ENCODE results near the gene KCNJ12. TPM values are rescaled to one million over a fixed set of nuclear protein-coding genes. Genes with fewer than 3 reads are reported as not detected.
"Not testable (repeated sequence)": the region's sequence is repeated elsewhere in the genome, so short reads cannot be mapped to it uniquely, and the experiment has no call there.

Gene KCNJ12
- total RNA-seq, 1 experiment from 2014 or later: 2.3 TPM

DNA sequence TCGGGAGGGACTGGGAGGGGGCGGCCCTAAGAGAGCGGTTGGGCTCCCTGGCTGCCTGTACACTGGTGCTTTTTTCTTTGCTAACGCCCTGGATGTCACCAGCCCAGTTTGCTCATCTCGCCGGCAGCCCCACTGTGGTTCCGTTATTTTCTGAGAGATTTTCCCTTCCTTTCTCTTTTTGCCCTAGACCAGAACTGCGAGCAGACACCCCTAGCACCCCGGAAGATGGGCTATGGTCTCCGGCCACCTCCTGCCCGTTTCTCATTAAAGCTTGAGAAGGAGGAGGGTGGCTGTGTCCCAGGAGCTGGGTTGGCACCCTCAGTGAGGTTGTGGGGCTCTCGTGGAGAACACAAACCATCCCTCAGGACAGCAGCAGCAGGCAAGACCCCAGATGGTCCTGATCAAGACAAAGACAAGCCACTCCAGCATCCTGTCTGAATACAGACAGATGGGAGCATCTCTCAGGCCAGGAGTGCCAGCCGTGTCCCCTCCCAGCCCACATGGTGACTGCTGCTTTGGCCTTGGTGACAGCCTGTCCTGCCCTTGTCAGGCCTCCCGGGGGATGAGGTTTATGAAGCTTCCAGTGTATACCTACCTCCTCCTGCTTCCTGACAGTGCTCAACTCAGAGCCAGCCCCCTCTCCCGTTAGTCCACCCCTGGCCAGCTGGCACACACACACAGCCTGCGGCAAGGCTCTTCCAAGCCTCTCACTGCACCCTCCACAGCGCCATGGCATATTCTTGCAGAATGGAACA, 77.2 kb downstream of the KCNJ12 start:
- ChIA-PET CTCF (interaction anchor here (1.8 kb wide), 1 partner anchor 59 kb away, joined by 11 read pairs; no protein-coding TSS in a partner anchor), POLR2A (no interaction called here)
- H3K9me3 Mint-ChIP-seq: peaks cover 4% of the 10 kb centered on the region; the same call in 1 of the 2 replicates
- DNase-seq (ENCODE audit: low spot score): no peak
- 0 out of 2 replicates have a peak overlapping the region, but pooled peaks have one; percentile 22 for H3K4me3 Mint-ChIP-seq
- no peak overlapping the region for H3K27ac Mint-ChIP-seq
- peaks cover 42% of the 10 kb centered on the region for H3K27me3 Mint-ChIP-seq (ENCODE audit: low read depth)
- TF ChIP-seq, protein P1, sequence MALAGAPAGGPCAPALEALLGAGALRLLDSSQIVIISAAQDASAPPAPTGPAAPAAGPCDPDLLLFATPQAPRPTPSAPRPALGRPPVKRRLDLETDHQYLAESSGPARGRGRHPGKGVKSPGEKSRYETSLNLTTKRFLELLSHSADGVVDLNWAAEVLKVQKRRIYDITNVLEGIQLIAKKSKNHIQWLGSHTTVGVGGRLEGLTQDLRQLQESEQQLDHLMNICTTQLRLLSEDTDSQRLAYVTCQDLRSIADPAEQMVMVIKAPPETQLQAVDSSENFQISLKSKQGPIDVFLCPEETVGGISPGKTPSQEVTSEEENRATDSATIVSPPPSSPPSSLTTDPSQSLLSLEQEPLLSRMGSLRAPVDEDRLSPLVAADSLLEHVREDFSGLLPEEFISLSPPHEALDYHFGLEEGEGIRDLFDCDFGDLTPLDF (CRISPR knock-in tag; IDR thresholded peaks at IDR 0.05): no peak
- TF ChIP-seq ETV6 (CRISPR knock-in tag; IDR thresholded peaks at IDR 0.05) (no peak), NR1H2 (CRISPR knock-in tag; IDR thresholded peaks at IDR 0.05) (no peak), CREM (CRISPR knock-in tag; IDR thresholded peaks at IDR 0.05) (no peak), FOXP1 (CRISPR knock-in tag; IDR thresholded peaks at IDR 0.05; ENCODE audit: borderline replicate concordance) (no peak), FOXJ3 (CRISPR knock-in tag; IDR thresholded peaks at IDR 0.05; ENCODE audit: borderline replicate concordance) (no peak), TEAD4 (CRISPR knock-in tag; IDR thresholded peaks at IDR 0.05) (no peak), SP1 (CRISPR knock-in tag; conservative IDR thresholded peaks at IDR 0.05) (no peak), NR3C1 (CRISPR knock-in tag; conservative IDR thresholded peaks at IDR 0.05; ENCODE audit: low read depth) (no peak), MXD4 (CRISPR knock-in tag; IDR thresholded peaks at IDR 0.05; ENCODE audit: borderline replicate concordance) (no peak)
- TF ChIP-seq, protein P2, sequence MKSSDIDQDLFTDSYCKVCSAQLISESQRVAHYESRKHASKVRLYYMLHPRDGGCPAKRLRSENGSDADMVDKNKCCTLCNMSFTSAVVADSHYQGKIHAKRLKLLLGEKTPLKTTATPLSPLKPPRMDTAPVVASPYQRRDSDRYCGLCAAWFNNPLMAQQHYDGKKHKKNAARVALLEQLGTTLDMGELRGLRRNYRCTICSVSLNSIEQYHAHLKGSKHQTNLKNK (CRISPR knock-in tag; IDR thresholded peaks at IDR 0.05): no peak
- TF ChIP-seq, protein P3, sequence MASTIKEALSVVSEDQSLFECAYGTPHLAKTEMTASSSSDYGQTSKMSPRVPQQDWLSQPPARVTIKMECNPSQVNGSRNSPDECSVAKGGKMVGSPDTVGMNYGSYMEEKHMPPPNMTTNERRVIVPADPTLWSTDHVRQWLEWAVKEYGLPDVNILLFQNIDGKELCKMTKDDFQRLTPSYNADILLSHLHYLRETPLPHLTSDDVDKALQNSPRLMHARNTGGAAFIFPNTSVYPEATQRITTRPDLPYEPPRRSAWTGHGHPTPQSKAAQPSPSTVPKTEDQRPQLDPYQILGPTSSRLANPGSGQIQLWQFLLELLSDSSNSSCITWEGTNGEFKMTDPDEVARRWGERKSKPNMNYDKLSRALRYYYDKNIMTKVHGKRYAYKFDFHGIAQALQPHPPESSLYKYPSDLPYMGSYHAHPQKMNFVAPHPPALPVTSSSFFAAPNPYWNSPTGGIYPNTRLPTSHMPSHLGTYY (CRISPR knock-in tag; IDR thresholded peaks at IDR 0.05): no peak
- TF ChIP-seq, protein P4, sequence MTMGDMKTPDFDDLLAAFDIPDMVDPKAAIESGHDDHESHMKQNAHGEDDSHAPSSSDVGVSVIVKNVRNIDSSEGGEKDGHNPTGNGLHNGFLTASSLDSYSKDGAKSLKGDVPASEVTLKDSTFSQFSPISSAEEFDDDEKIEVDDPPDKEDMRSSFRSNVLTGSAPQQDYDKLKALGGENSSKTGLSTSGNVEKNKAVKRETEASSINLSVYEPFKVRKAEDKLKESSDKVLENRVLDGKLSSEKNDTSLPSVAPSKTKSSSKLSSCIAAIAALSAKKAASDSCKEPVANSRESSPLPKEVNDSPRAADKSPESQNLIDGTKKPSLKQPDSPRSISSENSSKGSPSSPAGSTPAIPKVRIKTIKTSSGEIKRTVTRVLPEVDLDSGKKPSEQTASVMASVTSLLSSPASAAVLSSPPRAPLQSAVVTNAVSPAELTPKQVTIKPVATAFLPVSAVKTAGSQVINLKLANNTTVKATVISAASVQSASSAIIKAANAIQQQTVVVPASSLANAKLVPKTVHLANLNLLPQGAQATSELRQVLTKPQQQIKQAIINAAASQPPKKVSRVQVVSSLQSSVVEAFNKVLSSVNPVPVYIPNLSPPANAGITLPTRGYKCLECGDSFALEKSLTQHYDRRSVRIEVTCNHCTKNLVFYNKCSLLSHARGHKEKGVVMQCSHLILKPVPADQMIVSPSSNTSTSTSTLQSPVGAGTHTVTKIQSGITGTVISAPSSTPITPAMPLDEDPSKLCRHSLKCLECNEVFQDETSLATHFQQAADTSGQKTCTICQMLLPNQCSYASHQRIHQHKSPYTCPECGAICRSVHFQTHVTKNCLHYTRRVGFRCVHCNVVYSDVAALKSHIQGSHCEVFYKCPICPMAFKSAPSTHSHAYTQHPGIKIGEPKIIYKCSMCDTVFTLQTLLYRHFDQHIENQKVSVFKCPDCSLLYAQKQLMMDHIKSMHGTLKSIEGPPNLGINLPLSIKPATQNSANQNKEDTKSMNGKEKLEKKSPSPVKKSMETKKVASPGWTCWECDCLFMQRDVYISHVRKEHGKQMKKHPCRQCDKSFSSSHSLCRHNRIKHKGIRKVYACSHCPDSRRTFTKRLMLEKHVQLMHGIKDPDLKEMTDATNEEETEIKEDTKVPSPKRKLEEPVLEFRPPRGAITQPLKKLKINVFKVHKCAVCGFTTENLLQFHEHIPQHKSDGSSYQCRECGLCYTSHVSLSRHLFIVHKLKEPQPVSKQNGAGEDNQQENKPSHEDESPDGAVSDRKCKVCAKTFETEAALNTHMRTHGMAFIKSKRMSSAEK (CRISPR knock-in tag; IDR thresholded peaks at IDR 0.05; ENCODE audit: borderline replicate concordance): no peak
- ATAC-seq: no peak
- no peaks in the 10 kb centered on the region for H3K36me3 Mint-ChIP-seq
- H3K4me1 Mint-ChIP-seq: peaks cover 28% of the 10 kb centered on the region

DNA sequence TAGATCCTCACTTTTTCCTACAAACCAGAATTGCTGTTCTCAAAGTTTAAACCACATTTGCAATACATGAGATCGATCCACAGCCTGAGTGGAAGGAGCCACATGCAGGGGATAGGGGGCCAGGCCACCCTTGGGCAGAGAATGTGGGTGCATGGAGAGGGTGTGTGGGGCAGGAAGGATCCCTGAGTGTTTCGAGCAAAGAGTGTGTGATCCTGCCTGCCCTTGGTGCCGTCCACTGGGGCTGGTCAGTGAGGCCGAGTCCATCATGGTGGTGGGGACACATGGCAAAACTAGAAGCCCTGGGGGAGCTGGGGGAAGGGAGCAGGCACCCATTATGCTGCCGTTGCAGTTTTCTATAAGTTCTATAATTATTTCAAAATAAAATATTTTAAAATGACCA, 77.8 kb downstream of the KCNJ12 start:
- H3K27ac Mint-ChIP-seq, POLR2A ChIA-PET: not testable (repeated sequence)
- H3K4me1 Mint-ChIP-seq: peaks cover 30% of the 10 kb centered on the region

DNA sequence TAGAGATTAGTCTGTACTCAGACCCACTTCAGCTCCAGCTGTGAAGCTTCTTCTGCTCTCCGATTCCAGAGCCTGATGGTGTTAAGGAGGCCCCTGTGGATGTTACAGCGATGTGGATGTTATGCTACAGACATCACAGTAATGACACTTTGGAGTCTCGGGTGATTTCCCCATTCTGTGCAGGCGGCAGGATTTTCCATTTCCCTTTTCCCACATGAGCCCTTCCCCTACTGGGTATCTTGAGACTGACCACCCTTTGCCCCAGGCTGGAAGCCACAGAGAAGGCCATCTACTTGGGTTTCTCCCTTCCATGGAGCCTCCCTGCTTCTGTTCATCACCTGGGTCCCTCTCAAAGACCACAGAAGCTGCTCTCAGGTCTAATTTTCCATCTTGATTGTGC, 78.3 kb downstream of the KCNJ12 start:
- DNase-seq (ENCODE audit: low spot score) (no peak), ATAC-seq (no peak)
- Mint-ChIP-seq H3K4me1 (peaks cover 30% of the 10 kb centered on the region), H3K4me3 (no peak overlapping the region), H3K27ac (no peak overlapping the region), H3K27me3 (ENCODE audit: low read depth) (peaks cover 51% of the 10 kb centered on the region), H3K9me3 (peaks cover 4% of the 10 kb centered on the region; the same call in 1 of the 2 replicates), H3K36me3 (no peaks in the 10 kb centered on the region)
- CTCF ChIA-PET: interaction anchor here (1.8 kb wide), 1 partner anchor 58 kb away, joined by 11 read pairs; no protein-coding TSS in a partner anchor
- no peak for TF ChIP-seq TP53 (CRISPR knock-in tag; IDR thresholded peaks at IDR 0.05)
- TF ChIP-seq ZBTB21 (CRISPR knock-in tag; IDR thresholded peaks at IDR 0.05; ENCODE audit: borderline replicate concordance): no peak
- TF ChIP-seq NR1H2 (CRISPR knock-in tag; IDR thresholded peaks at IDR 0.05): no peak
- TF ChIP-seq HMGA2 (CRISPR knock-in tag; IDR thresholded peaks at IDR 0.05): no peak
- no peak for TF ChIP-seq ZNF317 (CRISPR knock-in tag; IDR thresholded peaks at IDR 0.05; ENCODE audit: borderline replicate concordance, low read depth)
- no peak for TF ChIP-seq NFYB (CRISPR knock-in tag; conservative IDR thresholded peaks at IDR 0.05; ENCODE audit: low read depth)
- no peak for TF ChIP-seq ZNF671 (CRISPR knock-in tag; IDR thresholded peaks at IDR 0.05)
- TF ChIP-seq, protein P5, sequence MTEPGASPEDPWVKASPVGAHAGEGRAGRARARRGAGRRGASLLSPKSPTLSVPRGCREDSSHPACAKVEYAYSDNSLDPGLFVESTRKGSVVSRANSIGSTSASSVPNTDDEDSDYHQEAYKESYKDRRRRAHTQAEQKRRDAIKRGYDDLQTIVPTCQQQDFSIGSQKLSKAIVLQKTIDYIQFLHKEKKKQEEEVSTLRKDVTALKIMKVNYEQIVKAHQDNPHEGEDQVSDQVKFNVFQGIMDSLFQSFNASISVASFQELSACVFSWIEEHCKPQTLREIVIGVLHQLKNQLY (CRISPR knock-in tag; IDR thresholded peaks at IDR 0.05): no peak
- no peak for TF ChIP-seq TEAD1 (CRISPR knock-in tag; IDR thresholded peaks at IDR 0.05)
- TF ChIP-seq MXD4 (CRISPR knock-in tag; IDR thresholded peaks at IDR 0.05; ENCODE audit: borderline replicate concordance): no peak
- POLR2A ChIA-PET: no interaction called here

More for the DNA sequence above, 77.8 kb downstream of the KCNJ12 start:
- H3K27me3 Mint-ChIP-seq (ENCODE audit: low read depth): peaks cover 49% of the 10 kb centered on the region
- H3K36me3 Mint-ChIP-seq; H3K9me3 Mint-ChIP-seq; ATAC-seq; H3K4me3 Mint-ChIP-seq; DNase-seq (ENCODE audit: low spot score): not testable (repeated sequence)
- CTCF ChIA-PET: interaction anchor here (1.8 kb wide), 1 partner anchor 58 kb away, joined by 11 read pairs; no protein-coding TSS in a partner anchor
